MM.1S (cell line): ENCODE data around the gene DGKG.

Experiments
- DNase-seq: peaks from one replicate; pipeline ENCODE4 v3.0.0-alpha.2; 2015
- H2AFZ ChIP-seq: fragments of 300-600 bp; sonication (generic); 2 replicates; pipeline ENCODE4 v1.6.0; 2016; ENCODE audit warnings: antibody characterized with exemption, low read length
- H3F3A ChIP-seq: fragments of 300-600 bp; sonication (generic); 2 replicates; pipeline ENCODE4 v1.6.1; 2016; ENCODE audit warnings: mild to moderate bottlenecking, antibody characterized with exemption, low read length, moderate library complexity, mixed read lengths; ENCODE audit not compliant: insufficient read depth
- H3K27ac ChIP-seq: fragments of 300-600 bp; sonication (generic); 2 replicates; pipeline ENCODE4 v1.5.1; 2016; ENCODE audit warnings: mild to moderate bottlenecking, low read length
- H3K27me3 ChIP-seq: fragments of 300-600 bp; sonication (generic); replicated peaks from 2 replicates; pipeline ENCODE4 v1.6.0; 2016; ENCODE audit warnings: low read length; ENCODE audit not compliant: insufficient read depth
- H3K36me3 ChIP-seq: fragments of 300-600 bp; sonication (generic); replicated peaks from 2 replicates; pipeline ENCODE4 v1.6.1; 2016; ENCODE audit warnings: mild to moderate bottlenecking, low read length, mixed read lengths; ENCODE audit not compliant: insufficient read depth
- H3K4me1 ChIP-seq: fragments of 300-600 bp; sonication (generic); 2 replicates; pipeline ENCODE4 v1.6.1; 2016; ENCODE audit warnings: low read length, mixed read lengths
- H3K4me2 ChIP-seq: fragments of 300-600 bp; sonication (generic); 2 replicates; pipeline ENCODE4 v1.6.0; 2016; ENCODE audit warnings: low read depth, low read length
- H3K4me3 ChIP-seq: fragments of 300-600 bp; sonication (generic); 2 replicates; pipeline ENCODE4 v1.5.1; 2016; ENCODE audit warnings: low read length, mixed read lengths
- H3K79me2 ChIP-seq: fragments of 300-600 bp; sonication (generic); 2 replicates; pipeline ENCODE4 v1.6.1; 2016; ENCODE audit warnings: mixed run types, low read length, mixed read lengths
- H3K9ac ChIP-seq: fragments of 300-600 bp; sonication (generic); 2 replicates; pipeline ENCODE4 v1.6.1; 2016; ENCODE audit warnings: low read length, mixed read lengths
- H3K9me2 ChIP-seq: fragments of 300-600 bp; sonication (generic); replicated peaks from 2 replicates; pipeline ENCODE4 v1.6.1; 2016; ENCODE audit warnings: mild to moderate bottlenecking, low read length, mixed read lengths; ENCODE audit not compliant: insufficient read depth
- H3K9me3 ChIP-seq: fragments of 300-600 bp; sonication (generic); replicated peaks from 2 replicates; pipeline ENCODE4 v1.6.1; 2016; ENCODE audit warnings: mild to moderate bottlenecking, low read length, mixed read lengths; ENCODE audit not compliant: insufficient read depth
- H4K20me1 ChIP-seq: fragments of 300-600 bp; sonication (generic); 2 replicates; pipeline ENCODE4 v1.6.1; 2016; ENCODE audit warnings: mild to moderate bottlenecking, low read length, moderate library complexity, mixed read lengths; ENCODE audit not compliant: insufficient read depth
- CTCF ChIP-seq: fragments of 300-600 bp; sonication (generic); IDR thresholded peaks from 2 replicates; pipeline ENCODE4 v1.5.1; 2016; ENCODE audit warnings: antibody characterized with exemption, low read length, mixed read lengths
- EZH2 ChIP-seq: fragments of 300-600 bp; sonication (generic); optimal IDR thresholded peaks from 2 replicates; pipeline ENCODE3; 2017; ENCODE audit warnings: low read depth, mild to moderate bottlenecking, antibody characterized with exemption, low read length, mixed read lengths
- EZH2phosphoT487 ChIP-seq: fragments of 300-600 bp; sonication (generic); IDR thresholded peaks from 2 replicates; pipeline ENCODE4 v1.6.1; 2018; ENCODE audit warnings: antibody characterized with exemption, low read length

Gene DGKG

GRCh38 chr3:186321746-186322145, 40.3 kb downstream of the DGKG start:
- no peaks in the 10 kb centered on the region for H3K9me3 ChIP-seq
- TF ChIP-seq EZH2 (no peak), EZH2phosphoT487 (no peak), CTCF (no peak)
- H3K4me2 ChIP-seq = no peak overlapping the region

GRCh38 chr3:186320862-186321568, 41.0 kb downstream of the DGKG start:
- TF ChIP-seq CTCF (no peak), EZH2 (no peak), EZH2phosphoT487 (no peak)
- Histone ChIP-seq H2AFZ (no peak overlapping the region), H3K4me1 (no peaks in the 10 kb centered on the region), H3K27ac (no peak overlapping the region), H3K4me2 (no peak overlapping the region), H3K36me3 (no peaks in the 10 kb centered on the region), H3K4me3 (no peak overlapping the region), H4K20me1 (no peaks in the 10 kb centered on the region), H3K9ac (no peak overlapping the region), H3K79me2 (no peaks in the 10 kb centered on the region), H3F3A (no peaks in the 10 kb centered on the region), H3K9me2 (no peaks in the 10 kb centered on the region), H3K27me3 (no peaks in the 10 kb centered on the region), H3K9me3 (no peaks in the 10 kb centered on the region)
- no peak for DNase-seq

More at GRCh38 chr3:186321746-186322145, 40.3 kb downstream of the DGKG start:
- no peak overlapping the region for H3K9ac ChIP-seq
- H3K27ac ChIP-seq = no peak overlapping the region
- H2AFZ ChIP-seq = no peak overlapping the region
- no peaks in the 10 kb centered on the region for H3K4me1 ChIP-seq
- H3K9me2 ChIP-seq = no peaks in the 10 kb centered on the region
- no peaks in the 10 kb centered on the region for H3K27me3 ChIP-seq
- no peaks in the 10 kb centered on the region for H3F3A ChIP-seq
- H3K4me3 ChIP-seq = no peak overlapping the region
- no peaks in the 10 kb centered on the region for H3K79me2 ChIP-seq
- no peak for DNase-seq
- no peaks in the 10 kb centered on the region for H3K36me3 ChIP-seq
- H4K20me1 ChIP-seq = no peaks in the 10 kb centered on the region

GRCh38 chr3:186319945-186320344, 42.1 kb downstream of the DGKG start:
- H4K20me1 ChIP-seq = no peaks in the 10 kb centered on the region
- no peak overlapping the region for H3K27ac ChIP-seq
- no peak overlapping the region for H3K4me2 ChIP-seq
- H3K79me2 ChIP-seq = no peaks in the 10 kb centered on the region
- H3F3A ChIP-seq = no peaks in the 10 kb centered on the region
- TF ChIP-seq EZH2 (no peak), EZH2phosphoT487 (no peak), CTCF (no peak)
- no peak overlapping the region for H2AFZ ChIP-seq
- H3K9me3 ChIP-seq = no peaks in the 10 kb centered on the region
- DNase-seq = no peak
- H3K4me3 ChIP-seq = no peak overlapping the region
- H3K4me1 ChIP-seq = no peaks in the 10 kb centered on the region
- H3K36me3 ChIP-seq = no peaks in the 10 kb centered on the region
- no peaks in the 10 kb centered on the region for H3K27me3 ChIP-seq
- H3K9ac ChIP-seq = no peak overlapping the region
- H3K9me2 ChIP-seq = no peaks in the 10 kb centered on the region
